DND-41 (cell line): ENCODE results near the gene TAOK3.

ENCODE experiments used
- CTCF ChIP-seq: IDR thresholded peaks from 2 replicates; pipeline ENCODE4 v1.5.1; 2012; ENCODE audit warnings: borderline replicate concordance, low read length, moderate library complexity, mild to moderate bottlenecking; ENCODE audit not compliant: poor library complexity, severe bottlenecking; ENCODE audit errors: extremely low read depth
- EZH2 ChIP-seq: IDR thresholded peaks from 3 replicates; pipeline ENCODE4 v1.6.1; 2012; ENCODE audit warnings: borderline replicate concordance, low read depth, mild to moderate bottlenecking, moderate library complexity, low read length, inconsistent platforms; ENCODE audit not compliant: severe bottlenecking

GRCh38 chr12:118238888-118239287 lies 133.8 kb downstream of the TAOK3 start:
- TF ChIP-seq CTCF (no peak), EZH2 (no peak)
